K562 (cell line): ENCODE results near the gene CRHR1. TPM values are rescaled to one million over a fixed set of nuclear protein-coding genes. Genes with fewer than 3 reads are reported as not detected.

Source experiments
- ATAC-seq: fragments of 200-7000 bp; cut with Tn5 transposase; 3 replicates; pipeline ENCODE4 v1.9.1; 2020; ENCODE audit warnings: moderate library complexity
- BruUV-seq: library from RNA; stranded (reverse); fragments of 400-500 nt; replicated peaks from 2 replicates; lab custom pipeline; 2021; lab: Mats Ljungman, UMichigan
- CTCF ChIA-PET: fragments of 300-600 bp; formaldehyde crosslinking; extraction: SDS; loops from one replicate; lab custom pipeline; 2021; ENCODE audit warnings: low intra/inter-chr PET ratio; lab: Yijun Ruan, JAX
- POLR2A ChIA-PET: fragments of 300-600, 350-650 bp; sonication (Branson Sonifier 250); formaldehyde crosslinking; extraction: SDS; loops from one replicate; lab custom pipeline; 2021; ENCODE audit warnings: antibody characterized with exemption, inconsistent platforms; lab: Yijun Ruan, JAX
- DNase-seq, 4 experiments: peaks; one replicate each; pipeline versions ENCODE4 v3.0.0 to v3.0.0-alpha.2; 2011 to 2018; ENCODE audit warnings: low spot score in 3 of 4, mixed read lengths in 3 of 4; ENCODE audit errors: extremely low read depth in 1 of 4
- FAIRE-seq: peaks from 2 replicates; lab custom pipeline; 2011; peaks lifted over from hg19 to GRCh38; lab: Jason Lieb, UNC
- H2AFZ ChIP-seq: 2 replicates; pipeline ENCODE4 v1.6.0; 2011; ENCODE audit warnings: low read depth, low read length, control low read depth, inconsistent platforms
- H3K27ac ChIP-seq: fragments of 200-600 bp; 3 replicates; pipeline ENCODE4 v1.8.0; 2011; ENCODE audit warnings: low read depth, mild to moderate bottlenecking, control low read depth, inconsistent platforms, low read length, moderate library complexity, mixed read lengths; ENCODE audit errors: extremely low read depth
- H3K27me3 ChIP-seq, 2 experiments: fragments of 300-600 bp in 1 of 2; 2 replicates in 1 of 2; 3 replicates in 1 of 2; pipeline versions ENCODE4 v1.6.0 to v1.8.0; 2011; ENCODE audit warnings: inconsistent platforms in 2 of 2, low read length in 2 of 2, mild to moderate bottlenecking in 1 of 2, mixed read lengths in 1 of 2, moderate library complexity in 1 of 2; ENCODE audit not compliant: control insufficient read depth in 2 of 2, insufficient read depth in 2 of 2
- H3K36me3 ChIP-seq: fragments of 300-600 bp; 3 replicates; pipeline ENCODE4 v1.8.0; 2011; ENCODE audit warnings: mild to moderate bottlenecking, low read length, inconsistent platforms; ENCODE audit not compliant: control insufficient read depth, insufficient read depth
- H3K4me1 ChIP-seq, 2 experiments: fragments of 200-600 bp in 1 of 2; replicated peaks in 1 of 2; 2 replicates in 1 of 2; 3 replicates in 1 of 2; pipeline versions ENCODE4 v1.5.1 to v1.8.0; 2011; ENCODE audit warnings: inconsistent platforms in 2 of 2, low read length in 2 of 2, mild to moderate bottlenecking in 1 of 2, mixed read lengths in 1 of 2, moderate library complexity in 1 of 2; ENCODE audit not compliant: control insufficient read depth in 2 of 2, insufficient read depth in 2 of 2
- H3K4me2 ChIP-seq: 2 replicates; pipeline ENCODE4 v1.6.1; 2011; ENCODE audit warnings: low read length, control low read depth, inconsistent platforms, mixed read lengths; ENCODE audit not compliant: insufficient read depth
- H3K4me3 ChIP-seq: fragments of 200-600 bp; sonication (generic), shearing (Covaris generic); 2 replicates; pipeline ENCODE4 v1.5.1; 2016; ENCODE audit warnings: control low read depth, inconsistent platforms
- H3K79me2 ChIP-seq: fragments of 200-600 bp; 3 replicates; pipeline ENCODE4 v1.8.0; 2011; ENCODE audit warnings: low read length, inconsistent platforms; ENCODE audit not compliant: control insufficient read depth, insufficient read depth
- H3K9ac ChIP-seq, 2 experiments: 2 replicates each; pipeline versions ENCODE4 v1.6.0 to v1.6.1; 2011; ENCODE audit warnings: low read depth in 2 of 2, low read length in 2 of 2, control low read depth in 1 of 2, inconsistent platforms in 1 of 2, mild to moderate bottlenecking in 1 of 2, mixed read lengths in 1 of 2; ENCODE audit not compliant: insufficient read depth in 1 of 2
- H3K9me1 ChIP-seq: one replicate; pipeline ENCODE4 v1.6.0; 2011; ENCODE audit warnings: inconsistent platforms, mild to moderate bottlenecking, low read length, moderate library complexity; ENCODE audit not compliant: control insufficient read depth, insufficient read depth
- H3K9me3 ChIP-seq: replicated peaks from 2 replicates; pipeline ENCODE4 v1.5.1; 2011; ENCODE audit warnings: low read depth, low read length, inconsistent platforms; ENCODE audit not compliant: control insufficient read depth, insufficient read depth
- H4K20me1 ChIP-seq: replicated peaks from 2 replicates; pipeline ENCODE4 v1.6.1; 2011; ENCODE audit warnings: low read length, inconsistent platforms, mixed read lengths; ENCODE audit not compliant: control insufficient read depth, insufficient read depth
- NFRKB ChIP-seq: fragments of 450-650 bp; IDR thresholded peaks from 2 replicates; pipeline ENCODE4 v1.6.1; 2016; ENCODE audit warnings: low read depth
- POLR3A ChIP-seq: IDR thresholded peaks from 2 replicates; pipeline ENCODE4 v1.6.1; 2011; ENCODE audit warnings: borderline replicate concordance, mild to moderate bottlenecking, moderate library complexity; ENCODE audit not compliant: insufficient read length, insufficient read depth; ENCODE audit errors: extremely low read depth
- SIRT6 ChIP-seq: IDR thresholded peaks from one replicate; pipeline ENCODE4 v1.6.1; 2012; ENCODE audit warnings: low read depth, mild to moderate bottlenecking, control low read depth, inconsistent platforms, low read length, moderate library complexity
- TAF15 ChIP-seq: fragments of 200-400 bp; formaldehyde crosslinking; IDR thresholded peaks from 2 replicates; pipeline ENCODE4 v1.6.1; 2017; ENCODE audit warnings: mild to moderate bottlenecking, low read depth, low read length, moderate library complexity
- ZNF140 ChIP-seq: fragments of 250-450 bp; sonication (Bioruptor Pico); IDR thresholded peaks from 2 replicates; pipeline ENCODE4 v1.8.0; 2021; ENCODE audit warnings: moderate library complexity, mild to moderate bottlenecking, inconsistent platforms
- ZNF668 ChIP-seq: fragments of 250-450 bp; sonication (Bioruptor Pico); IDR thresholded peaks from 2 replicates; pipeline ENCODE4 v1.8.0; 2022; ENCODE audit warnings: mild to moderate bottlenecking, inconsistent platforms
- WGBS: fragments of 100-300 bp; shearing (Covaris generic); methylation state at CpG from one replicate; pipeline ENCODE4 v1.1.6; 2016; ENCODE audit warnings: low coverage, mixed read lengths; ENCODE audit not compliant: insufficient coverage; ENCODE audit errors: missing lambda C conversion rate; 5-methylcytosine and 5-hydroxymethylcytosine counted together
- in situ Hi-C: fragments of 300-500 bp; cut with MboI; formaldehyde crosslinking; loops from 4 replicates; pipeline ENCODE4 v1.15.0; 2018; ENCODE audit warnings: inconsistent platforms, mixed read lengths
- intact Hi-C: fragments of 100-400 bp; cut with micrococcal nuclease; formaldehyde crosslinking; loops from 2 replicates; pipeline ENCODE4 v1.14.2; 2022
- polyA plus RNA-seq, 8 experiments: library from polyadenylated mRNA; depleted of rRNA in 4 of 8; stranded (reverse) in 5 of 8; unstranded in 3 of 8; fragments of >200 nt; fragmentation: Nextera tagmentation in 2 of 8; fragmentation: Illumina TruSeq in 1 of 8; extraction: Ambion mirVana in 2 of 8; extraction: Trizol in 1 of 8; gene quantifications; 2 replicates each; pipeline versions ENCODE4 v1.2.1 to v1.2.3, GENCODE V29; 2011 to 2014; ENCODE audit warnings: inconsistent platforms in 1 of 8, missing spikeins in 1 of 8
- total RNA-seq, 7 experiments: library from RNA; depleted of rRNA in 6 of 7; stranded (reverse); fragments of >200 nt in 6 of 7; fragmentation: Illumina TruSeq in 2 of 7; extraction: Trizol in 2 of 7; gene quantifications; 2 replicates each; pipeline versions ENCODE4 v1.2.1 to v1.2.3, GENCODE V29; 2011 to 2021; ENCODE audit warnings: low replicate concordance in 1 of 7

The CRHR1 gene
- total and polyA plus RNA-seq, 9 of the 15 experiments (the other 6 are each of a cell fraction or from before 2014, with no cell fraction given) = 0.05 TPM; not detected in 8

DNA sequence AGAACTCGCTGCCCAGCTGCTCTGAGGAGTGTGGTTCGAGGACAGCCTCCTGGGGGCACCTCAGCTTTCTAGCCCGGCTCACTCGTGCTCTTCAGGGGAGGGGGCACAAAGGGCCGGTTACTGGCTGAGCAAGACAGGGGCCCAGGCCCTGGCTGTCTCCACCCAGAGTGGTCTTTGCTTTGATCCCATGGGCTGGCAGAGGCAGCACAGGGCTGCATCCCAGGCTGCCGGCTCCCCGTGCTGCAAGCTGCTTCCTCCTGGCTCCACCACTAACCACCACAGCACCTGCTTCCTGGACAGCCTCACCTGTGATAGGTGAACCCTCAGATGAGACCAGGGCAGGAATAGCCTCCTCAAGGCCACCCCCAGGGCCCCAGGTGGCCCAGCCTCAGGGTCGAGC is 67.3 kb downstream of the CRHR1 start:
- Histone ChIP-seq H3K27ac (no peak overlapping the region), H3K4me3 (no peak overlapping the region), H4K20me1 (no peaks in the 10 kb centered on the region), H3K9me1 (no peaks in the 10 kb centered on the region), H3K79me2 (no peaks in the 10 kb centered on the region), H3K9me3 (no peaks in the 10 kb centered on the region), H3K36me3 (no peaks in the 10 kb centered on the region), H3K4me2 (no peak overlapping the region), H3K27me3 (peaks cover 2 to 40% of the 10 kb centered on the region in 2 experiments; a peak in 2 of 5 replicates), H3K9ac (no peak overlapping the region), H2AFZ (no peak overlapping the region), H3K4me1 (peaks cover 0 to 9% of the 10 kb centered on the region in 2 experiments; a peak in 2 of 5 replicates)
- BruUV-seq = no TSS peak
- intact Hi-C loops (loop anchor here (10.0 kb wide), 1 partner anchor 457 kb away; no protein-coding TSS in a partner anchor), in situ Hi-C loops (no loop called here)
- ChIA-PET POLR2A (interaction anchor here (0.6 to 1.5 kb wide), 4 partner anchors 17 to 1057 kb away, joined by 3 to 5 read pairs (median 4); no protein-coding TSS in a partner anchor), CTCF (interaction anchor here (1.1 kb wide), 1 partner anchor 211 kb away, joined by 4 read pairs; no protein-coding TSS in a partner anchor)
- TF ChIP-seq POLR3A (no peak), TAF15 (no peak), NFRKB (no peak), SIRT6 (no peak), ZNF668 (CRISPR knock-in tag) (no peak), ZNF140 (CRISPR knock-in tag) (no peak)
- WGBS = 0% methylated on average over 8 of the region's 8 CpGs
- no peak for DNase-seq
- no peak for FAIRE-seq
- no peak for ATAC-seq
